Measurements from ENCODE around the gene SLC37A2.

Gene SLC37A2

DNA sequence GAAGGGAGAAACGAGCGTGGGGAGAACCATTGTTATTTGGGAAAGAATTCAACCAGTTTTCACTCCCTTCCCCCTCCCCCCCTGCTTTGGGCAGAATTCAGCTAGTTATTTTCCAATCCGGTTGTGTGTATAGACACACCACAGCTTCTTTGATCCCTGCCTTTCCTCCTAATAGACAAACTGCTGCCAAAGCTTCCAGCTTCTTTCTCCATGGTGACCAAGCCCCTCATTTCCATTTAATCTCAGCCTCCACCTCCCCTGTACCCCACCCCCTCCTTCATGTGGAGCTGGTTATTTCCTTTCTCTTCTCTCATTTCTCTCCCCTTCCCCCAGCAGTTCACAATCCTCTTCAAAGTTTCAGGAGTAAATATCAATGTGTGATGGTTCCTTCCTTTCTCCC, 76.7 kb downstream of the SLC37A2 start:
- Histone ChIP-seq H3K4me1 (ENCODE audit: control insufficient read depth, low read length) (peaks cover 7% of the 10 kb centered on the region), H3F3A (ENCODE audit: control insufficient read depth, insufficient read depth) (no peaks in the 10 kb centered on the region), H3K9me2 (replicated peaks; ENCODE audit: control insufficient read depth, low read length) (no peaks in the 10 kb centered on the region), H3K27ac (ENCODE audit: low read depth, low read length) (no peak overlapping the region), H3K27me3 (ENCODE audit: control insufficient read depth, low read length) (peaks cover 12% of the 10 kb centered on the region), H3K4me2 (ENCODE audit: low read length) (no peak overlapping the region), H4K20me1 (ENCODE audit: control insufficient read depth, insufficient read depth, low read depth, low read length) (no peaks in the 10 kb centered on the region), H3K9me3 (ENCODE audit: control insufficient read depth, insufficient read depth, low read length) (no peaks in the 10 kb centered on the region), H3K4me3 (ENCODE audit: low read length) (no peak overlapping the region), H3K79me2 (ENCODE audit: control insufficient read depth, low read length) (no peaks in the 10 kb centered on the region), H3K36me3 (ENCODE audit: control insufficient read depth, low read length) (no peaks in the 10 kb centered on the region)
- TF ChIP-seq, protein P1, sequence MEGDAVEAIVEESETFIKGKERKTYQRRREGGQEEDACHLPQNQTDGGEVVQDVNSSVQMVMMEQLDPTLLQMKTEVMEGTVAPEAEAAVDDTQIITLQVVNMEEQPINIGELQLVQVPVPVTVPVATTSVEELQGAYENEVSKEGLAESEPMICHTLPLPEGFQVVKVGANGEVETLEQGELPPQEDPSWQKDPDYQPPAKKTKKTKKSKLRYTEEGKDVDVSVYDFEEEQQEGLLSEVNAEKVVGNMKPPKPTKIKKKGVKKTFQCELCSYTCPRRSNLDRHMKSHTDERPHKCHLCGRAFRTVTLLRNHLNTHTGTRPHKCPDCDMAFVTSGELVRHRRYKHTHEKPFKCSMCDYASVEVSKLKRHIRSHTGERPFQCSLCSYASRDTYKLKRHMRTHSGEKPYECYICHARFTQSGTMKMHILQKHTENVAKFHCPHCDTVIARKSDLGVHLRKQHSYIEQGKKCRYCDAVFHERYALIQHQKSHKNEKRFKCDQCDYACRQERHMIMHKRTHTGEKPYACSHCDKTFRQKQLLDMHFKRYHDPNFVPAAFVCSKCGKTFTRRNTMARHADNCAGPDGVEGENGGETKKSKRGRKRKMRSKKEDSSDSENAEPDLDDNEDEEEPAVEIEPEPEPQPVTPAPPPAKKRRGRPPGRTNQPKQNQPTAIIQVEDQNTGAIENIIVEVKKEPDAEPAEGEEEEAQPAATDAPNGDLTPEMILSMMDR (IDR thresholded peaks at IDR 0.05; ENCODE audit: low read depth, low read length, poor library complexity, severe bottlenecking), result no peak
- no peak for TF ChIP-seq EZH2phosphoT487 (IDR thresholded peaks at IDR 0.05; ENCODE audit: borderline replicate concordance, low read length)
